IPS DF 6.9 (cell line): ENCODE data around the gene GDPGP1.
"Not testable (repeated sequence)": the region's sequence is repeated elsewhere in the genome, so short reads cannot be mapped to it uniquely, and the experiment has no call there.

Experiments
- DNase-seq: peaks from one replicate; pipeline ENCODE4 v3.0.0-alpha.2; 2013; ENCODE audit warnings: low read depth, low spot score
- H3K27ac ChIP-seq: one replicate; pipeline ENCODE4 v1.5.1; 2013; ENCODE audit warnings: low read length, control low read depth
- H3K27me3 ChIP-seq: 2 replicates; pipeline ENCODE4 v1.6.1; 2013; ENCODE audit warnings: mild to moderate bottlenecking, low read length; ENCODE audit not compliant: control insufficient read depth, insufficient read depth
- H3K36me3 ChIP-seq: 2 replicates; pipeline ENCODE4 v1.6.1; 2013; ENCODE audit warnings: low read length; ENCODE audit not compliant: control insufficient read depth, insufficient read depth
- H3K4me1 ChIP-seq: 2 replicates; pipeline ENCODE4 v1.6.1; 2013; ENCODE audit warnings: low read length; ENCODE audit not compliant: control insufficient read depth, insufficient read depth
- H3K4me3 ChIP-seq: 2 replicates; pipeline ENCODE4 v1.5.1; 2013; ENCODE audit warnings: mild to moderate bottlenecking, low read length
- H3K9me3 ChIP-seq: 2 replicates; pipeline ENCODE4 v1.6.1; 2013; ENCODE audit warnings: low read length, inconsistent platforms; ENCODE audit not compliant: control insufficient read depth, insufficient read depth
- WGBS: extraction: QIAGEN DNeasy Blood & Tissue Kit; methylation state at CpG from one replicate; pipeline ENCODE4 v1.1.7; 2013; ENCODE audit warnings: mixed read lengths, missing lambda C conversion rate; ENCODE audit not compliant: insufficient read length, insufficient coverage; 5-methylcytosine and 5-hydroxymethylcytosine counted together

The GDPGP1 gene, protein sequence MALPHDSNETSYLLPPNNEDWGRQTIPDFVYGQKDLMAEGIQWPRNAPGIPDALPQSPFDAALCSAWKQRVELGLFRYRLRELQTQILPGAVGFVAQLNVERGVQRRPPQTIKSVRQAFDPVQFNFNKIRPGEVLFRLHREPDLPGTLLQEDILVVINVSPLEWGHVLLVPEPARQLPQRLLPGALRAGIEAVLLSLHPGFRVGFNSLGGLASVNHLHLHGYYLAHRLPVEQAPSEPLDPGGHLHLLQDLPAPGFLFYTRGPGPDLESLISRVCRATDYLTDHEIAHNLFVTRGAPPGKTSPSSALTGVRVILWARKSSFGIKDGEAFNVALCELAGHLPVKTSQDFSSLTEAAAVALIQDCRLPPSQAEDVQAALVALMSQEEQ

DNA sequence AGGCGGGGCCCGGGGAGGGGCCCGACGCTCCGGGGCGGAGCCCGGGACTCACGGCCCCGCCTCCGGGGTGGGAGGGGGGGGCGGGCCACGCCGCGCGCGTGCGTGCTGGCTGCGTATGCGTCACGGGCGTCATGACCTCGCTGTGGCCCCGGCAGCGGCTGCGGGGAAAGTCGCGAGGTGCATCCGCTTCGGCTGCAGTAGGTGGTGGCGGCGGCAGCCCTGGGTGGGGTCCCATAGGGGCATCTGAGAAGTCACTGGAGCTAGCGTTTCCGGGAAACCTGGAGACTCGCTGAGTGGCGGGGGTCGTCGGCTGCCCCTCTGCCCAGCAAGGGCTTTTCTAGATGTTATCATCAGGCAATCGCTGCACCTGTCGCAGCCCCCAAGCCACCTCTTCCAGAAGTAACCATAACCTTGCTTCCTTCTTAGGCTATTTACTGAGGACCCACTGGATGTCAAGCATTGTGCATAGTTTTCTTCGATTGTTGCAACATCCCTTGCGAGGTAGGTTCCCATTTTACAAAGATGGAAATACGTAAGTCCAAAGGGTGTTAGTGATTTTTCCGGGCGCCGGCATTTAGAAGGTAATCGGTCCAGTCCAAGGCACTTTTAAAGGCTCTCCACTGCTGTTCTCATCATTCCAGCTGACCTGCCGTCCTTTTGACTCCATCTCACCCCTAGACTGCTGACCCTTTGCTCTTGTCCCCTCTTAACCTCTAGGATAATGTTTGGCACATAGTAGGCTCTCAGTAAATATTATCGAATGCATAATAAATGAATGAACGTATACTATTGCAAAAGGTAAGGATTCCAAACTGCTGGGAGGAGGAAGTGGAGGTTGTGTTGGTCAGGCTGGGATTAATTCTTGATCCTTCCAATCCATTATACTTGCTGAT is at the start of gene GDPGP1:
TSS of gene GDPGP1 (plus strand) at position 114 of the 893 bp plus-strand sequence. CDS start 6,700 bp downstream, outside the sequence.
- H3K4me3 ChIP-seq, result peak within 1 kb of the TSS; percentile 78; the same call in 1 of the 2 replicates
- H3K9me3 ChIP-seq, result no peaks in the 10 kb centered on the region
- H3K4me1 ChIP-seq, result no peaks in the 10 kb centered on the region
- no peaks in the 10 kb centered on the region; the same call in 1 of the 2 replicates for H3K36me3 ChIP-seq
- no CpG with 5 or more reads among the region's 49 CpGs for WGBS
- H3K27ac ChIP-seq, result no peak within 1 kb of the TSS
- DNase-seq, result no peak
- no peaks in the 10 kb centered on the region for H3K27me3 ChIP-seq

DNA sequence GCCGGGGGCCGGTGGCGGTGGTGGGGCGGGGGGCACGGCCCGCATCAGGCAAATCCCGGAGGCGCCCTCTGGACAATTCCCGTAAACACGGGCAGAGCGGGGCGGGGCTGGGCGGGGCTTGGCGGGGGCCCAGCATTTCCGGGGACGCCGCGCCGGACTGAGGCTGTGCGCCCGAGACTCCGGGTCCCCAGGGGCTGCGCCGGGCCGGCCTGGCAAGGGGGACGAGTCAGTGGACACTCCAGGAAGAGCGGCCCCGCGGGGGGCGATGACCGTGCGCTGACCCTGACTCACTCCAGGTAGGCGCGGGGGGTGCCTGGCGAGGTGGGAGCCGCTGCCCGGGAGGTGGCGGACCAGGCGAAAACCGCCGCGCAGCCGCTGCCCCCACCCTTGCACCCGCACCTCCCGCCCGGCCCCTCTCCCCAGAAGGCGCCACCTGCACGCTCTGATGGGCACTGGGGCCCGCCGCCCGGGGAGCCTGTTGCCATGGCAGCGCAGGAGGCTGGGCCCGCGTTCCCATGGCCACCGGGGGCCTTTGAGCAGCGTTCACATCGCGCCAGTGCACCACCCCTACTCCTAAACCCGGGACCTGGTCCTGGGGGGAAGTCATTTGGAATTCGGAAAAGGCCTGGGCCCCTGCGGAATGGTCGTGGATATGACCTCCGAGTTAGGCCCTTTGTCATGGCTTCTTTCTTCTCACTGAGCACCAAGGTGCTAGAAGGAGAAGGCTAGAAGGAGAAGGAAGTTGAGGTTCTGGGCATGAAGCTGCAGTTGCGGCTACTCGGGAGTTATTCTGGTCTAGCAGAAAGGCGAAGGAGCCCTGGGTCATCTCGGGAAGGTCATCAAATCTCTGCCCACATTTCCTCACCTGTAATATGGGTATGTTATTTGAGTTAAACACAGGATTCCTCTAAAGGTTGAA is 49.0 kb upstream of the GDPGP1 start:
- no CpG with 5 or more reads among the region's 67 CpGs for WGBS
- H3K27ac ChIP-seq, result no peak overlapping the region
- H3K9me3 ChIP-seq, result no peaks in the 10 kb centered on the region
- no peaks in the 10 kb centered on the region for H3K4me1 ChIP-seq
- no peaks in the 10 kb centered on the region for H3K27me3 ChIP-seq
- DNase-seq, result no peak
- H3K36me3 ChIP-seq, result no peaks in the 10 kb centered on the region
- H3K4me3 ChIP-seq, result peak overlapping the region; percentile 55; the same call in 1 of the 2 replicates

DNA sequence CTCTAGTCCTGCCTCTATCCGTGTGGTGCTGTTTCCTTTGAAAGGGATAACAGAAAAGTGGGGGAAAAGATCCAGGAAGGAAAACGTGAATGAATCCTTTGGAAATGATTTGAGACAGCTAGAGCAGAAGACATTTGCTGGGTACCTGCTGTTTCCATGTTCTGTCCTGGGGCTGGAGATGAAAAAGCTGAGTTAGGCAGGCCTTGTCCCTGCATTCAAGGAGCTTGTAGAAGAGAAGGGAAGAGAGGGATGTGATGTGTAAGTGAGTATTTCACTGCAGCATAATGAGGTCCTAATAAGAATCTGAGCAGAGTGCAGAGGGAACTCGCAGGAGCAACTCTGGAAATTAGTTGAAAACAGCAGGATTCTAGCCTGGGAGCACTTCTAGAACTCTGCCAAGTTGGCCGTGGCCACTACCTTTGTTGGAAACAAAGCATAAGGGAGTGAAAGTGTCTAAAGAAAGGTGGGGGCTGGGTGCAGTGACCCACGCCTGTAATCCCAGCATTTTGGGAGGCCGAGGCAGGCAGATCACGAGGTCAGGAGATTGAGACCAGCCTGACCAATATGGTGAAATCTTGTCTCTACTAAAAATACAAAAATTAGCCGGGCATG is 46.6 kb upstream of the GDPGP1 start:
- Histone ChIP-seq H3K36me3 (no peaks in the 10 kb centered on the region), H3K4me1 (no peaks in the 10 kb centered on the region), H3K27me3 (no peaks in the 10 kb centered on the region), H3K9me3 (no peaks in the 10 kb centered on the region), H3K27ac (no peak overlapping the region), H3K4me3 (no peak overlapping the region)
- WGBS, result no CpG with 5 or more reads among the region's 8 CpGs
- DNase-seq, result no peak

DNA sequence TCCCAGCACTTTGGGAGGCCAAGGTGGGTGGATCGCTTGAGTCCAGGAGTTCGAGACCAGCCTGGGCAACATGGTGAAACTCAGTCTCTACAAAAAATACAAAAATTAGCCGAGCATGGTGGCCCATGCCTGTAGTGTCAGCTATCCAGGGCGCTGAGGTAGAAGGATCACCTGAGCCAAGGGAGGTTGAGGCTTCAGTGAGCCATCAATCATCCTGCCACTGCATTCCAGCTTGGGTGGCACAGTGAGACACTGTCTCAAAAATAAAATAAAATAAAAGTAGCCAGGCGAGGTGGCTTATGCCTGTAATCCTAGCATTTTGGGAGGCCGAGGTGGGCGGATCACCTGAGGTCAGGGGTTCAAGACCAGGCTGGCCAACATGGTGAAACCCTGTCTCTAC is 45.9 kb upstream of the GDPGP1 start:
- H3K27me3 ChIP-seq, H3K36me3 ChIP-seq, DNase-seq, H3K9me3 ChIP-seq, H3K4me3 ChIP-seq, H3K4me1 ChIP-seq, H3K27ac ChIP-seq: not testable (repeated sequence)
- WGBS, result no CpG with 5 or more reads among the region's 7 CpGs

DNA sequence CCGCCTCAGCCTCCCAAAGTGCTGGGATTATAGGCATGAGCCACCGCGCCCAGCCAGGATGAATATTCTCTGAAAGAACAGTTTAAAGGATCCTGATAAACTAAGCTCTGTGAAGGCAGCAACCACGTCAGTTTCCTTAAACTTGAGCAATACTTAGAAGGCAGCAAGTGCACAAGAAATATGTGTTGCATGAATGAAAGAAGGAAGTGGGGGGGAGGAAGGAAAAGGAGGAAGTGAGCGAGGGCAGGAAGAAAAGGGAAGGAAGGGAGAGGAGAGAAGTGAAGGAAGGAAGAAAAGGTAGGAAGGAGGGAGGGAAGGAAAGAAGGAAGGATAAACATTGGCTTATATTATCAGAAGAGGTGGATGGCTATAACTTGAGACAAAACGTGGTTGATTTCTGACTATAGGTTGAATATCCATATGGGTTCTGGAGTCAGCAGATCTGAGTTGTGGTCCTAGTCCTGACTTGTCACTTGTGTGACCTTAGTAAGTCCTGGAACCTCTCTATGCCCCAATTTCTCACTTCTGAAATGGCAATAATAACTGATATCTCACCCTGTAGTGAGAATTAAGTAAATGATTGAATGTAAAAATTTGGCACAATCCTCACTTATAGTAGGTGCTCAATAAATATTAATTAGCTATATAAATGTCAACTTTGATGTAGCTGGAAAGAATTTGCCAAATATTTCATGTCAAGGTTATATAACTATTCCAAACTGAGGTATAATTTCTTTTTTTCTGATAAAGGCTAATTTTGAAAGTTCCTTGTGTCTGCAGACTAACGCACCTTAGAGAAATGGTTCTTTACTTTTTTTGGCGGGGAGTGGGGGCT is 44.9 kb upstream of the GDPGP1 start:
- WGBS, result 100% methylated on average over 1 of the region's 8 CpGs
- H3K4me1 ChIP-seq, result no peaks in the 10 kb centered on the region

DNA sequence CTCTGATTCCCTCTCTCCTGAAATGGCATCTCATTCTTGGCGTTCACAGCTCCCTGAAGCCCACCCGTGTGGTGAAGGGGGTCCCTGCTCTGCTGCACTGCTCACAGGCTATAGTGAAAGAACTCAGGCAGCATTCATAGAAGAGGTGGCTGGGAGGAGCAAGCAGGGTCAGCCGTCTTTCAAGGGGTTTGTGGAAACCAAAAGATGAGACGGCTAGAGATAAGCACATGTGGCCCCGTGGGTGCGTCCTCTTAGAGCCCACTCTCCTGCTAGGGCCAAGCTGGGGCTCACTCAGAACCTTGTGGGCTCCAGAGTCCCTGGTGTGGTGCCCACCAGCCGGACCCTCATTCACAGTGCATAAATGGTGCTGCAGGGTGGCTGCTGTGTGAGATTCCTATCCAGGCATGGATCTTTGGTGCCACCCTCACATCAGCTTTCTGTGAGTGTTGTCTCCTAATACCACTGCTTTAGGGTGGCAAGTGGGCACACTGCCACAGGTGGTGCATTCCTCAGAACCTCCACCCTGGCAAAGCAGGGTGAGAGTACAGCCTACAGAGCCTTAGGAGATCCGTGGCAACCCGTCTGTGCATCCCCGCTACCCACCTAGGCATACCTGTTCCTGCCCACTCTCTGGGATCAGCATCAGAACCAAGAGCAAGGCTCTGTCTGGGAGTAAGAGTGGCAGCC is 44.1 kb upstream of the GDPGP1 start:
- H3K4me3 ChIP-seq, result no peak overlapping the region
- H3K27me3 ChIP-seq, result no peaks in the 10 kb centered on the region
- no peaks in the 10 kb centered on the region for H3K36me3 ChIP-seq
- WGBS, result no CpG with 5 or more reads among the region's 10 CpGs
- no peak for DNase-seq
- H3K27ac ChIP-seq, result no peak overlapping the region
- H3K4me1 ChIP-seq, result no peaks in the 10 kb centered on the region
- H3K9me3 ChIP-seq, result no peaks in the 10 kb centered on the region

More for the DNA sequence above, 44.9 kb upstream of the GDPGP1 start:
- H3K36me3 ChIP-seq, result no peaks in the 10 kb centered on the region
- no peak for DNase-seq
- no peaks in the 10 kb centered on the region for H3K9me3 ChIP-seq
- no peak overlapping the region for H3K27ac ChIP-seq
- no peak overlapping the region for H3K4me3 ChIP-seq
- H3K27me3 ChIP-seq, result no peaks in the 10 kb centered on the region

DNA sequence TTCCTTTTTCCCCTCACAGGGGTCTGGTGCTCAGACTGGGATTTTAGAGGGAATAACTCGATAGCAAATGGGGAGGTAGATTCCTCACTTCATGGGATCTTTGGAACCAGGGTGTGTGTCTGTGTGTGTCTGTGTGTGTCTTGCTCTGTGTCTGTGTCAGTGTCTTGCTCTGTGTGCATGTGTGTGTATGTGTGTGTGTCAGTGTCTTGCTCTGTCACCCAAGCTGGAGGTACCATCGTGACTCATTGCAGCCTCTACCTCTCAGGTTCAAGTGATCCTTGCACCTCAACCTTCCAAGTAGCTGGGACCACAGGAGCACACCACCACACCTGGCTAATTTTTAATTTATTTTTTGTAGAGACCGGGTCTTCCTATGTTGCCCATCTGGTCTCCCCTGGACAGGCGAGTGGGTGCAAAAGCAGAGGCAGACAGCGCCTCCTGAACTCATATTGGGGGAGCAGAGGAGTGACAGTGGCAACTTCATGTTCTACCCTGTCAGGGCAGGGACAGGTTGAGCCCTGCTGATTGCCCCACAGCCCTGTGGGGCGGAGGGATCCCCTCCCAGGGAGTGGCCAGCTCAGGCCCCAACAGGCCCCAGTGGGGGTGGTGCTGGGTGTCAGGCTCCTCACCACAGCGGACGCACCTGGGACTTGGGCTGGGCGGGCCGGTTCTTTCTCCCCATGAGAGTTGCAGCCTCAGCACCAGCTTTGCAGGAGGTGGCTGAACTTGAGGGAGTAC is 43.2 kb upstream of the GDPGP1 start:
- no peak overlapping the region for H3K4me3 ChIP-seq
- H3K9me3 ChIP-seq, result no peaks in the 10 kb centered on the region
- no peaks in the 10 kb centered on the region for H3K36me3 ChIP-seq
- no peak overlapping the region for H3K27ac ChIP-seq
- no peak for DNase-seq
- no peaks in the 10 kb centered on the region for H3K27me3 ChIP-seq
- WGBS, result no CpG with 5 or more reads among the region's 10 CpGs
- H3K4me1 ChIP-seq, result no peaks in the 10 kb centered on the region

DNA sequence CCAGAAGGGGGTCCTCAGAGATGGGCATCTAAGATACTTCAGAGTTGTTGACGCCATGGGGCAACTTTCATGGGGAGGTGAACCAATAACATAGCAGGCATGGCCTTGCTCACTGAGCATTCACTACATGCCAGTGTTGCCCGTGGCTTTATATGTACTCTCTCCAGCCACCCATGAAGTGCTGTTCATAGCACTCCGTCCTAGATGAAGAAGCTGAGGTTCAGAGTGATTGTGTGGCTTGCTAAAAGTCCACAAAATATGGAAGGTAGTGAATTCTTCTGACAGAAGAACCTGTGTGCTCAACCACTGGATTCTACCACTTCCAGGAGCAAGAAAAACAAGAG is 42.7 kb upstream of the GDPGP1 start:
- Histone ChIP-seq H3K4me3 (no peak overlapping the region), H3K27ac (no peak overlapping the region), H3K36me3 (no peaks in the 10 kb centered on the region)

More for the DNA sequence above, 42.7 kb upstream of the GDPGP1 start:
- Histone ChIP-seq H3K9me3 (no peaks in the 10 kb centered on the region), H3K4me1 (no peaks in the 10 kb centered on the region), H3K27me3 (no peaks in the 10 kb centered on the region)
- DNase-seq, result no peak
- WGBS, result no CpG with 5 or more reads among the region's 3 CpGs
